Measurements from ENCODE around the gene STRA8.

GRCh38 chr7:135242096-135242684, 8.6 kb downstream of the STRA8 start:
- TF ChIP-seq, protein P1, sequence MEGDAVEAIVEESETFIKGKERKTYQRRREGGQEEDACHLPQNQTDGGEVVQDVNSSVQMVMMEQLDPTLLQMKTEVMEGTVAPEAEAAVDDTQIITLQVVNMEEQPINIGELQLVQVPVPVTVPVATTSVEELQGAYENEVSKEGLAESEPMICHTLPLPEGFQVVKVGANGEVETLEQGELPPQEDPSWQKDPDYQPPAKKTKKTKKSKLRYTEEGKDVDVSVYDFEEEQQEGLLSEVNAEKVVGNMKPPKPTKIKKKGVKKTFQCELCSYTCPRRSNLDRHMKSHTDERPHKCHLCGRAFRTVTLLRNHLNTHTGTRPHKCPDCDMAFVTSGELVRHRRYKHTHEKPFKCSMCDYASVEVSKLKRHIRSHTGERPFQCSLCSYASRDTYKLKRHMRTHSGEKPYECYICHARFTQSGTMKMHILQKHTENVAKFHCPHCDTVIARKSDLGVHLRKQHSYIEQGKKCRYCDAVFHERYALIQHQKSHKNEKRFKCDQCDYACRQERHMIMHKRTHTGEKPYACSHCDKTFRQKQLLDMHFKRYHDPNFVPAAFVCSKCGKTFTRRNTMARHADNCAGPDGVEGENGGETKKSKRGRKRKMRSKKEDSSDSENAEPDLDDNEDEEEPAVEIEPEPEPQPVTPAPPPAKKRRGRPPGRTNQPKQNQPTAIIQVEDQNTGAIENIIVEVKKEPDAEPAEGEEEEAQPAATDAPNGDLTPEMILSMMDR (conservative IDR thresholded peaks at IDR 0.05): no peak
- TF ChIP-seq EZH2 (IDR thresholded peaks at IDR 0.05; ENCODE audit: low read depth): no peak

All from PC-9 (cell line).